GM21723 (cell line): ENCODE data around the gene RASL10B.
"Not testable (repeated sequence)": the region's sequence is repeated elsewhere in the genome, so short reads cannot be mapped to it uniquely, and the experiment has no call there.

Experiments
- ATAC-seq: cut with Tn5 transposase; IDR thresholded peaks from one replicate; pipeline ENCODE4 v1.9.1; 2021; ENCODE audit warnings: mild to moderate bottlenecking, moderate library complexity; ENCODE audit not compliant: unreplicated experiment

RASL10B gene

DNA sequence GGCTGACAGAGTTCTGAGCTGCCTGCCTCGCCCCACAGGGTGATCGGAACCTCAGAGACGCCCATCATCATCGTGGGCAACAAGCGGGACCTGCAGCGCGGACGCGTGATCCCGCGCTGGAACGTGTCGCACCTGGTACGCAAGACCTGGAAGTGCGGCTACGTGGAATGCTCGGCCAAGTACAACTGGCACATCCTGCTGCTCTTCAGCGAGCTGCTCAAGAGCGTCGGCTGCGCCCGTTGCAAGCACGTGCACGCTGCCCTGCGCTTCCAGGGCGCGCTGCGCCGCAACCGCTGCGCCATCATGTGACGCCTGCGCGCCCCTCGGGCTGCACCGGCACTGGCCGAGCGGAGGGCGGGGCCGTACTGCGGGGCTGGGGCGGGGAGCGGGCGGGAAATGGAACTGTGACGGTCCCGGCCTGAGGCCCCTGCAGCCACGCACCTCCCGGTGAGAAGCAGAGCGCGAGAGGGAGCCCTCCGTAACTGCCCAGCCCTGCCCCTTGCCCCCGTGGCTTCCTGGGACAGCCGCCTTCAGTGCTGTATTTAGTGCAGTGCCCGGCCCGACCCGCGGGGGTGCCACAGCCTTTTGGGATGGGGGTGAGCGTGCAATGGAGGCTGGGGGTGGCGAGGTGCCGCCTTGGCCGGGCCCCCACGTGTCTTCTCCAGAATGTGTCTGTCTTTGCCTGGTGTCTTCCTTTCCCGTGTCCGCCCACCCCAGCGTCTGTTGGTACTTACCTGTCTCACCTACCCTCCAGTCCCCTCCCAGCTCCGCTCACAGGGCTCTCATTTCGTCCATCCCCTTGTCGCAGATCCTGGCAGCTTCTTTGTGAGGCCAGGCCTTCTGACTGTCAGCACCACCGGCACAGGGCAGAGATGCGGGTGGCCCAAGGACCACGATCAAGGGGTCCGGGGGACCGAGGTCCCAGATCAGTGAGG, 9.8 kb downstream of the RASL10B start:
- ATAC-seq = no peak

DNA sequence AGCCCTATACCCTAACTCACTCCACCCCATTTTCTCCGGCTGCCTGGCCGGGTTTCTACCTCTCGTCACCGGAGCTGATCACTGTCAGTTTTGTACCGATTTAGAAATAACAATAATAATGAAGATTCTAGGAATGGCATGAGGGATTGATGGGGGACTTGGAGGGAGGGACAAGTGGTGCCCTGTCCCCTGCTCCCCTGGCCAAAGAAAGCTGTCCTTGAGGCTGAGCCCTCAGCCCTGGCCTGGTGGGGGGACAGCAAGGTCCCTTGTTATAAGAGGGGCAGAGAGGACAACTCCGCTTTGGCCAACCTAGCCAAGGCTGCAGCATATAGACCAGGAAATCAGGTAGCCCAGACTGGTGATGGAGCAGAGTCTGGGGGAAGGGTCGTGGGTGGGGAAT, 11.1 kb downstream of the RASL10B start:
- no peak for ATAC-seq

DNA sequence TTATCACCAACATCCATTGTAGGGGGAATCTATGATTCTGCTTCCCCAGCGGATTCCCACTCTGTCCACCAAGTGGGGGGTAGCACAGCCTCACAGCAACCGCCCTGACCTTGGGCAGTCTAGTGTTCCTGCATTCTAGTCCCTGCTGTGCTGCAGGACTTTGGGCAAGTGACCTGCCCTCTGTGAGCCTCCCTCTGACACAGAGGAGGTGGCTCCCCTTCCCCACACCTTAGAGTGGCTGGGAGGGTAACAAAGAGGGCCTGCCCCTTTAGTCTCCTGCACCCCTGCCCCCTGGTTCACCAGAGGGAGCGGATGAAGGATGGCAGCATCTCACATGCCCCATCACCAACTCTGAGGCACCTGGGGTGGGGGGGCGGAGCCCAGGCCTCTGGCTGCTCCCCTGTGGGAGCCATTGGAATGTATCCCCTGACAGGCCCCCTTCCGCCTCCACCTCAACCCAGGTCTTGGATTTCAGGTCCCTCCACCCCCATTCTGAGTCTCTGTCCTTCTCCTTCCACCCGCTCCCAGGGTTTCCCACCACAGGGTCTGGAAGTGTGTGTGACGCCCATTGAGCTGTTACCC, 11.5 kb downstream of the RASL10B start:
- ATAC-seq = no peak

DNA sequence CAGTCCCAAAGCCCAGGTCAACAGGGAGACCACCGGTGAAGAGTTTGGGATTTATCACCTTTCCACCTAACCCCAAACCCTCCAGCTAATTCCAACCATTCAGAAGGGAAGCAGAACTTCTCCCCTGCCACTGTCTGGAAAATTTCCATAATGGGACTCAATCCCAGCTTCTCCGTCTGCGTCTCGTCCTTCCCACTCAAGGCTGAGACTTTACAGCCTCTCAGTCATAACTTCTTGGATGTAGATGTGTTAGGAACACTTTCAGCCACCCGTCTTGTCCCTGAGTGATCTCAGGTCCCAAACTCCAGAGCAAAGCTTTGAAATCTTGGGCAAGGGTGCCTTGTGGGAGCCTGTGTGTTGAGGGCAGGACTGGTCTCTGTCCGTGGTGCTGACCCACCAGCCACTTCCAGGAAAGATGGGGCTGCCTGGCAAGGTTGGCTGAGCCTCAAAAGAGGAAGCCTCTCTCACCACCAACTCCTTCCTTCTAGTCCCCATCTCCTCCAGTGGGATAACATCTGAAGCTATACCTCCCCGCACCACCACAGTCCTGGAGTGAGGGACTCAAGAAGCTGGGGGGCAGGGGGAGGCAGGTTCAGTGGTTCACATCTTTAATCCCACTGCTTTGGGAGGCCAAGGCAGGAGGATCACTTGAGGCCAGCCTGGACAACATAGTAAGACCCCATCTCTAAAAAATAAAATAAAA, 12.3 kb downstream of the RASL10B start:
- ATAC-seq = no peak

DNA sequence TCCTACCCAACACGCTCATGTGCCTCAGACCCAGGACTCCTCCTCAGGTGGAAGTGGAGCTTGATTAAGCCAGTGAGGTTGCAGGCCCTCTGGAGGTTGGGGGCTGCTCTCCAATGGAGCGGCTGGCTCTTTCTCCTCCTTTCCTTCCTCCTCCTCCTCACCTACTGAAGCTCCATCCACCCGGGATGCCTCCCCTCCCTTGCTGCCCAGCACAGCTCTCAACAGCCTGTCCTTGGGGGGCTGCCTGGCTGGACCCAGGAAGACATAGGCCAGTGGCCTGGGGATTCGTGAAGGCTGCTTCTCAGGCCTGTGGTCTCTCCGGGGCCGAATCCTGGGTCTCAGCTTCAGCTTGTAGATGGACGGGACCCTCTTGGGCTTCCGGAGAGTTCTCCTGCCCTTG, 13.4 kb downstream of the RASL10B start:
- no peak for ATAC-seq

DNA sequence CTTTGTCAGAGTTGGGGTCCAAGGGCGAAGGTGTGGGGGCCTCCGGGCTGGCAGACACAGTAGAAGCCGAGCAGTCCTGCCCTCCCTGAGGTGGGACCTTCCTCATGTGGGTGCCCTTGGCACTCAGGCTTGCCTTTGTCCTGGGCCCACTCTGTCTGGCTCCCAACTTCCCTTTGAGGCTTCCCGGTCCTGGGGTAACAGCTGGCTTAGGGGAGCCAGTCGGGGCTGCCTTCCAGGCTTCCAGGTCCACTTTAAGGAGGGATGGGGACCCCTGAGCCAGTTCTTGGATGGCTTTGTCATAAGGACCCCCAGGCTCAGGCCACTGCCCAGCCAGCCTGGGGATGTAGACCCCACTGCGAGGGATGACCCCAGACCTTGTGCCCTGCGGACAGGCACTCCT, 13.8 kb downstream of the RASL10B start:
- ATAC-seq = no peak

DNA sequence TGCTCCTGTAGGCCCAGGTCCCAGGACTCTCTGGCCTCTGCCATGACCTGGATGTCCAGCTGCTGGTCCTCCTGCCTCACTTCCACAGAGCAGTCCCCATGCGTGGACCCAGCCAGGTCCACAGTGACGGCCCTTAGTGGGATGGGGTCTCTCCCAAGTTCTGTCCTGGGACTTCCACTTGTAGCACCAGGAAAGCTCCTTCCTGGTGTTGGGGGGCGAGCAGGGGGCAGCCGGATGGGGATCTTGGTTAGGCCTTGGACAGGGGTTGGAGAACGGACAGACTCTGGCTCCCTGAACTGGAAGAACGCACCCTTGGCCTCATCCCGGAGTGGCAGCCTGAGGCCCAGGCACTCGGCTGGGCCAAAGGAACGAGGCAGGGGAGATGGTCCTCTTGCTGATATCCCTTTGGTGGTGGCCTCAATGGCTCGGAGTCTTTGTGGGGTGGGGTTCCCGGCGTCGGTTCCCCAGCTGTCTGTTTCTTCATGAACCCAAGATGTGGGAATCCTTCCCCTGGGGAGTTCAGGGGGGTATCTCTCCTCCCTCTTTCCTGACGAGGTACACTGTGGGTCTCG, 14.4 kb downstream of the RASL10B start:
- no peak for ATAC-seq

DNA sequence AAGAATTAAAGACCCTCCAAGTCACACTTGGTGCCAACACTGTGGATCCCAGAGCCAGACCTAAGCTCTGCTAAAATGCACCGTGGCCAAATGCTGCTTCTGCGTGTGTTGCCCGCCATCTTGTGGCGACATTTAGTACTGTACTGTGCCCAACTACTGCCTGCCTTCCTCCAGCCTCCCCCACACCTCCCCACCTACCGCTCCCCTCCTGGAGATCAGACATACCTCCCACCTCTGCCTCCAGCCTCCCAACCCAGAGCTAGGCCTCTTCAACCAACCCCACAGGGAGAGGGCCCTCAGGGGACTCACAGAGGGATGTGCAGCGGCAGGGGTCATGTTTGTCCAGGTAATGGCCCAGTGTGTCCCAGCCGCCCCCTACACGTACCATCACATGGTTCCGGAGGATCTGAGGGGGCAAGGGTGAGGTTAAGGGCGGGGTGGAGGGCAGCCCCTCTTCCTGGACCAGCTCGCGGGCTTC, 16.1 kb downstream of the RASL10B start:
- ATAC-seq = no peak

DNA sequence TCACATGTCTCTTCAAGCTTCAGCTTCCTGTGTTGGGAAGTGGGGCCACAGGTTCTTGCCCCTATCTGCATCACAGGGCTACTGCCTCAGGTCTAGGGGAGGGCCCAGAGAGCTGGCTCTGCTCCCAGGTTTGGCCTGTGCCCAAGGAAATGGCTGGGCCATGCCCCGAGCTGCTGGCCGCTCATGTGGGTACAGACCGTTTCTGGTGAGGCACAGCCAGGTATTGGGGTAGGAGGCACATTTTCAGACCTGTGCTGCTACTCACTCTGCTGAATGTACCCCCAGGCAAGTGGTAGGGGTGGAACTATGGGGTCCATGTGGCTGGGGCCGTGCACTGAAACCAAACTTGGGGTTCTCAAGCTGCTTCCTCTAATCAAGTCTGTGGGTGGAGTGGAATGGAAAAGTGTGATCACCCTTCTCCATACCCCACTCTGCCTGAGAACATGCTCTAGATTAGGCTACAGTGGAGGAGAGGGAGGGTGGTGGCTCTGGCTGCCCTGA, 17.0 kb downstream of the RASL10B start:
- ATAC-seq = no peak

DNA sequence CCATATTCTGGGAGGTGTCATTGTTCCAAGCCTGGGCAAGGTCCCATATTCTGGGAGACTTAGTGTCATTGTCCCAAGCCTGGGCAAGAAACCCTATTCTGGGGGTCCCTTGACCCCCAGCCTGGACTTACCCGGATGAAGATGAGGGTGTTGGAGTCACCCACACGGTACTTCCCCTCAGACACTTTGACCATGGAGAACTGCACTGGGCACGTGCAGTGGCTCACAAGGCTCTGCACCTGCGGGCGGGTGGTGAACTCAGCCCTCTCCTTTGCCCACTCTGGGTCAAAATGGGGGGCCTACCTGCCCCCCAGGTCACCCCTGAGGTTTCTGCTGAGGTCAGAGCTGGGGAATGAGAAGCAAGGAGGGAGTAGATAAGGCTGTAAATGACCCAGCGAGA, 17.5 kb downstream of the RASL10B start:
- ATAC-seq = no peak

DNA sequence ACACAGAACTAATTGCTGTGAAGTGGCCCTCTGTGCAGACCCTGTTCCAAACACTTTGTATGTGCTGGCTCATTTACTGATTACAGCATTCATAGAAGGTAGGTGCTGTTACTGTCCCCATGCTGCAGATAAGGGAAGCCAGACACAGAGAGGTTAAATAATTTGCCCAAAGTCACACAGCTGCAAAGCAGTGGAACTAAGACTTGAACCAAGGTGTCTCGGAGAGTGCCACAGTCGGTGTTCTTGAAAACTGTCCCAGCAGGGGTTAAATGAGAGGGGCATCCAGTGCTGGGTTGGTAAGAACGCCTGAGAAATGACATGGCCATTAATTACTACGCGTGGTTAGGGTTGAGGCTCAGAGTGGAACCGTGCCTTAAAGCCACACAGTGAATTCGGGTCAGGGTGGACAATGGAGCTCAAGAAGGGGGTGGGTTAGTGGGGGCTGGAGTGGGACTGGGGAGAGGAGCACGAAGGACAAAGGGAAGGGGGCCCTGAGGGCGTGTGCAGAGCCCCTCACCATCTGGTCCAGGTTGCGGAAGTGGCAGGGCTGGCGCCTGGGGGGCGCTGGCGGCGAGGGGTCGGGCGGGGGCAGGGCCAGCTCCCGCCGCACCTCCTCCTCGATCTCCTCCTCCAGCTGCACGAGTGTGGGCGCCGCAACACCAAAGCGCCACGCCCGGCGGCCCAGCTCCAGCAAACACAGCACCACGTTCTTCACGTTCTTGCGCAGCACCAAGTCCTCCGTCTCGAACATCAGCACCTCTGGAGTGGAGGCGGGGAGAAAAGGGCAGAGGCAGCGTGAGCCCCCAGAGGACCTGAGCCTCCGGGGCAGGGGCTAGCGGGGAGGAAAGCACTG, 18.3 kb downstream of the RASL10B start:
- ATAC-seq = no peak

DNA sequence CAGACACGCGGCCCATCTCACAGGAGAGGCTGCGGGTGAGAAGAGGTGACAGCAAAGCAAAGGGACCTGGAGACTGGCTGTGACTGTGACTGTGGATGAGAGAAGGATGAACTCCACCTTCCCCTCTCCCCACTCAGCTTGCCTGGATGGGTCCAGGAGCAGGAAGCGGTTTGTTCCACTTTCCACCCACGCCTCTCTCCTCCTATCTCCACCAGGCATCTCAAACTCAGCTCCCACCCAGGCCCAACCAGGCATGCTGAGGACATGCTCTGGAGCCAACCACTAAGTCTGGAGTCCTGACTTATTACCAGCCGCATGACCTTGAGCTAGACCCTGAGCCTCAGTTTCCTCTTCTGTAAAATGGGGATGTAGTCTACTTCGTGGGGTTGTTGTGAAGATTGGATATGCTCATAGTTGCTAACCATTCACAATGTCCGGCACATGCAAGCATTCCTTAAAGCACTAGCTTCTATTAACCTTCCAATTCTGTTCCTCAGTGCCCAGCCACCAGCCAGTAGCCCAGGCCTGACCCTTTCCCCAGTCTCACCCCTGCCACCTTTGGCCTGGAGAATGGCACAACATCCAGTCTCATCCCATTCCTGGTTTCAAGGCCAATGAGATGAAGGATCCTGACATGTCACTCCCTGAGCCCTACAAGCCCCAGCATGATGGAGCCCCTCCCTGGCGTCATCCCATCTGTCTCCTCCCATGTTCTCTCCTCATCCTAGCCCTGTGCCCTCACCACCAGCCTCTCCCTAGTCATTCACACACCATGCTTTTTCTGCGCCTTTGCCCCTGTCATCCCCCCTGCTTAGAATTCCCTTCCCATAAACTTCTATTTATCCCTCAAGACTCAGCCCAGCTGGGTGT, 19.3 kb downstream of the RASL10B start:
- no peak for ATAC-seq

DNA sequence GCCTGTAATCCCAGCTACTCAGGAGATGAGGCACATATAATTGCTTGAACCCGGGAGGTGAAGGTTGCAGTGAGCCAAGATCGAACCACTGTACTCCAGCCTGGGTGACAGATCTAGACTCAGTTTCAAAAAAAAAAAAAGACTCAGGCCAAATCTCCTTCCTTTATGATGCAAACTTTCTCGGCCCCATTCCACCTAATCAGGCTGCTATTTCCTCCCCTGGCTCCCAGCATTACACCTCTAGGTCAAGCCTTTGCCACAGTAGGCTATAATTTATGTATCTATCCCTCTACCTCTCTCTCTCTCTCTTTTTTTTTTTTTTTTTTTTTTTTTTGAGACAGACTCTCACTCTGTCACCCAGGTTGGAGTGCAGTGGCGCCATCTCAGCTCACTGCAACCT, 20.1 kb downstream of the RASL10B start:
- not testable (repeated sequence) for ATAC-seq

DNA sequence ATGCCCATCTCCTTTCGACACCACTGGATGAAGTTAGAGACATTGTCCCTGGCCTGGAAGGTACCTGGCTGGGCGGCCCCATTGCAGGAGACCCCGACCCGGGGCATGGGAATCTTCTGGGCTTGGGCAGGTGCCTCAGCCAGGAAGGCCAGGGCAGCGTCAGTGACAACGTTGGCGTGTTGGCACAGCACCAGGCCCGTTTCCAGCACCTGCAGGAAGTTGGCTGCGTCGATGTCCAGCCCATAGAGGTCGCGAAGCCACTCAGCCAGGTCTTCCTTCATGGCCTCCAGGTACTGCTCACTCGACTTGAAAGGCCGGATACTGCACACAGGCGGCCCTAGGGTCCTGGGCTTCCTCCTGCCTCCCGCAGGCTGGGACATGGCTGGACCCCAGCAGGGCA, 21.0 kb downstream of the RASL10B start:
- no peak for ATAC-seq

DNA sequence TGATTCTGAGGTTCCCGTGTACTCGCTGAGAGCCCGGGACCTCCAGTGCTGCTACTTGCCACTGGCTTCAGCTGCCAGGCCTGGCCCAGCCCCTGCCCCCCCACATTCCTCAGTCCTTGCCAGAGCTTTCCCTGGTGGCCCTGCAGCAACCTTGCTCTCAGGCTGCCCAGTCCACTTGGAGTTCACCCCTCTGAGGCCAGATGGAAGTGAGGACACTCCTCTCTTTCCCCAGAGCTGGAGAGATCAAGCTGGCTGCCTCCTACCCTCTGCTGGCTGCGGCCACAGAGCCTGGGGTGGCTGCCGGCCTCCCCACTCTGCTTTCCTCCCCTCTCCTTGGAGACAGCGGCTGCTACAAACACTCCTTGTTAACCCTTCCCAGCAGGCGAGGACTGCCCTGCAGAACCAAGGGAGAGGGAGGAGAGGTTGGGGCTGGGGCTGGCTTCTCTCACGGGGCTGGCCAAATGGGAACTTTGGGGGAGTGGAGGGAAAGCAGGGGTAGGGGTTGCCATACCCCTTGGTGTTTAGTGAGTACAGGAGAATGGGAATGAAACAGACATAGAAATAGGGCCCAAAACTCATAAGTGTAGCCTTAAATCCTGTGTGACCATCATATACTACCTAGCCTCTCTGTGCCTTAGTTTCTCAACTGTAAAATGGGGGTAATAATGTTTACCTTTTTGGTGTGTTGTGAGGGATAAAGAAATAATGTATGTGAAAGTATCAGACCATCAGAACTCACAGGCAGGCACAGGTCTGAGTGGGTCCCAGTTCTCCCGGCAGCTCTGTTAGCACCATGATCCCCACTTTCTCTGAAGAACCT, 21.7 kb downstream of the RASL10B start, which contains the start of gene GAS2L2:
TSS of gene GAS2L2 (minus strand) at position 295 of the 820 bp plus-strand sequence. CDS start 389 bp downstream, outside the sequence.
- ATAC-seq = no peak

DNA sequence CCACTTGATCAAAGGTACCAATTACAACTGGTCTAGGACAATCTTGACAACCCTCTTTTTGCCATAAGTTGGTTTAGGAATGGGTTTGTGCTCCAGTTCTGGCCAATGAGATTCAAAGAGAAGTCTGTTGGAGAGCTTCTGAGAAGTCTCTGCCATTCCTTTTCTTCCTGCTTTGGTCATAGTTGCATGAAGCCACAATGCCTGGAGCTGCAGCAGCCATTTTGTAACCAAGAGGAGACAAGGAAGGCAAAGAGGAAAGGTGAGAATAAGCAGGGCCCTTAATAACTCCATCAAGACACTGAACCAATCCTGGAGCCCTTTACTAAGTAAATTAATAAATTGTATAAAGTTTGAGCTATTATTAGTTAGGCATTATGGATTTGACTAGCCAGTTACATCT, 25.8 kb downstream of the RASL10B start:
- no peak for ATAC-seq

DNA sequence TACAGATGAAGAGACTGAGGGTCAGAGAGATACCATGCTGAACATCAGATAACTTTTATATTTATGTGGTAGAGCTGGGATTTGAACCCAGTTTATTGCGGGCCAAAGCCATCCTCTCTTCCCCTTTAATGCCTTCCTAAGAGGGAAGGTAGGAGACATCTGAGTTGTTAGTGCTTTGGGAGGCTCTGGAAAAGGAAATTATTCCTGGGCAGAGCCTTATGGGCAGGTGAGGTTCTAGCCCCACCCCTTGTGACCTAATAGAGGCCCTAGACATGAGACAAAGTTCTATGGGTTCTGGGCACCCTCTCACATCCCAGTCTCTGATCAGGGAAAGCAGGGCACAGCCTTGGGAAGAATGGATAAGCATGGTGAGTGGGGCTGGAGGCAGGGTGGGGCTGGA, 29.1 kb downstream of the RASL10B start, which contains the start of gene C17orf50:
TSS of gene C17orf50 (plus strand) at position 301 of the 400 bp plus-strand sequence. CDS start at position 356, 55 bp downstream.
- no peak for ATAC-seq

DNA sequence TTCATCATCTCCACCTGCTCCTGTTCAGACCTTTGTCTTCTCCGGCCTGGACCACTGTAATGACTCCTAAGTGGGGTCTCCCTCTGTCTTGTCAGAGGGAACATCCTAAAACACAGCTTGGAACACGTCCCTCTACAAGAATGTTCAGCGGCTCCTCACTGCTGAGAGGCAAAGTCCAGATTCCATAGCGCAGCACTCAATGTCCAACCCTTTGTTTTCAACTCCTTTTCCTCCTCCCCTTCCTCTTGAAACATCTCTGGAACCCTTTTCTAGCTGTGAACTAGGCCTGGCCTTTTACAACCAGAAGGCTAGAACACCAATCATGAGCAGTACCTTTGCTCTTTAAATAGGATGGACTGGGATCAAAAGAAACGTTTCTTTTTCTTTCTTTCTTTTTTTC, 30.2 kb downstream of the RASL10B start:
- no peak for ATAC-seq
